ENCODE results near the gene ZNF474.

ZNF474 gene

DNA sequence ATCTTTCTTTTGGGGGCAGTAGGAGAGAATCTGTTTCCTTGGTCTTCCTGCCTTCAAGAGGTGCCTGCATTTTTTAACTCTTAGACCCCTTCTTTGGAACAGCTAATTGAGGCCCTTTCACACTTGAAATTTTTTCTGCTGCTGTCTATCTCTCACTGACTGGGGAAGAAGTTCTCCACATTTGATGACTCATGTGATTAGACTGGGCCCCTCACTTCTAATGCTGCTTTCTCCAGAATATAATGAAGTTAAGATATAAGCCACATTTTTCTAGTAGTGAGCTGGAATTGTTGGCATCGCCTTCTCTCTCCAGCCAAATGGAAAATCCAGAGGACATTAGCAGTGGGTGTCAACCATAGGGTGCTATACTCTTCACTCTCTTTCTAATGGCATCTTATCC, 12.4 kb downstream of the ZNF474 start:
- Histone ChIP-seq H3K27me3 (ENCODE audit: low read depth, low read length) (no peaks in the 10 kb centered on the region), H3K4me3 (ENCODE audit: low read length) (no peak overlapping the region), H3K9ac (ENCODE audit: low read length) (no peak overlapping the region), H3K9me3 (ENCODE audit: insufficient read depth, low read length) (no peaks in the 10 kb centered on the region), H3K36me3 (replicated peaks; ENCODE audit: low read depth, low read length) (no peaks in the 10 kb centered on the region), H4K20me1 (ENCODE audit: insufficient read depth, low read length) (no peaks in the 10 kb centered on the region), H3K4me1 (ENCODE audit: low read length) (no peaks in the 10 kb centered on the region), H2AFZ (ENCODE audit: low read depth, low read length) (no peak overlapping the region), H3K79me2 (ENCODE audit: low read length) (no peaks in the 10 kb centered on the region), H3K4me2 (ENCODE audit: low read length) (no peak overlapping the region), H3K27ac (ENCODE audit: low read length) (no peak overlapping the region)
- no peak for TF ChIP-seq EZH2phosphoT487 (IDR thresholded peaks at IDR 0.05; ENCODE audit: low read depth)
- TF ChIP-seq, protein P1, sequence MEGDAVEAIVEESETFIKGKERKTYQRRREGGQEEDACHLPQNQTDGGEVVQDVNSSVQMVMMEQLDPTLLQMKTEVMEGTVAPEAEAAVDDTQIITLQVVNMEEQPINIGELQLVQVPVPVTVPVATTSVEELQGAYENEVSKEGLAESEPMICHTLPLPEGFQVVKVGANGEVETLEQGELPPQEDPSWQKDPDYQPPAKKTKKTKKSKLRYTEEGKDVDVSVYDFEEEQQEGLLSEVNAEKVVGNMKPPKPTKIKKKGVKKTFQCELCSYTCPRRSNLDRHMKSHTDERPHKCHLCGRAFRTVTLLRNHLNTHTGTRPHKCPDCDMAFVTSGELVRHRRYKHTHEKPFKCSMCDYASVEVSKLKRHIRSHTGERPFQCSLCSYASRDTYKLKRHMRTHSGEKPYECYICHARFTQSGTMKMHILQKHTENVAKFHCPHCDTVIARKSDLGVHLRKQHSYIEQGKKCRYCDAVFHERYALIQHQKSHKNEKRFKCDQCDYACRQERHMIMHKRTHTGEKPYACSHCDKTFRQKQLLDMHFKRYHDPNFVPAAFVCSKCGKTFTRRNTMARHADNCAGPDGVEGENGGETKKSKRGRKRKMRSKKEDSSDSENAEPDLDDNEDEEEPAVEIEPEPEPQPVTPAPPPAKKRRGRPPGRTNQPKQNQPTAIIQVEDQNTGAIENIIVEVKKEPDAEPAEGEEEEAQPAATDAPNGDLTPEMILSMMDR (IDR thresholded peaks at IDR 0.05; ENCODE audit: low read depth, low read length) = no peak

DNA sequence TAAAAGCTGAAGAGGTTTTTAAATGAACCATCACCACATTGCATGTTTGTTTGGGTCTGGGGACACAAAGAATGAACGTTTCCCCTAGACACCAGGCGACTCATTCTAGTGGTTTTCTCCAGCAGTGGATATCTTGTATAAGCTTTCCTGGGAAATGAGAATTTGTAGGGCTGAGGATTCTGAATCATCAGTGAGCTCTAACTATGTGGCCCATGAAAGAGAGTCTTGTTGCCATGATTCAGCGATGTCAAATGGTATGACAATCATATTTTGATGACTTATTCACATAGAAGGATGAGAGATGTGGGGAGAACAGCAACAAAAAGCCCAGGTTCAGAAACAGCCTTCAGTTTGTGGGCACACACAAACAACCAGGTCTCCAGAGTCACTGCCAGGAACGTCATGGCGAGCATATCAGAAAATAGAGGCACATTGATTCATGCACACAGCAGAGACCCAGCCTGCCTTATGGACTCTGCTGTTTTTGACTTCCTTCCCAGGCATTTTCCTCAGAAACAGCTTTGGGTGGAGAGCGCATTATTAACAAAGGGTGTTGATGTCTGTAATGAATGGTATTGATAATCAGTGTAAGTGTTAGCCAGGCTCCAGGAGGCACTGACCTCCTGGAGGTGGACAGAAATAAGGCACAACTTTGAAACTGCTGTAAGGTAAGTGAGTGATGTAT, 13.3 kb downstream of the ZNF474 start:
- H3K36me3 ChIP-seq (replicated peaks; ENCODE audit: low read depth, low read length) = no peaks in the 10 kb centered on the region
- H2AFZ ChIP-seq (ENCODE audit: low read depth, low read length) = no peak overlapping the region
- H3K27me3 ChIP-seq (ENCODE audit: low read depth, low read length) = no peaks in the 10 kb centered on the region
- TF ChIP-seq EZH2phosphoT487 (IDR thresholded peaks at IDR 0.05; ENCODE audit: low read depth) = no peak
- TF ChIP-seq, protein P1 (IDR thresholded peaks at IDR 0.05; ENCODE audit: low read depth, low read length) = no peak
- H3K79me2 ChIP-seq (ENCODE audit: low read length) = no peaks in the 10 kb centered on the region
- H3K4me1 ChIP-seq (ENCODE audit: low read length) = no peaks in the 10 kb centered on the region
- H3K9me3 ChIP-seq (ENCODE audit: insufficient read depth, low read length) = no peaks in the 10 kb centered on the region
- H3K9ac ChIP-seq (ENCODE audit: low read length) = no peak overlapping the region
- no peaks in the 10 kb centered on the region for H4K20me1 ChIP-seq (ENCODE audit: insufficient read depth, low read length)
- no peak overlapping the region for H3K4me2 ChIP-seq (ENCODE audit: low read length)
- H3K27ac ChIP-seq (ENCODE audit: low read length) = no peak overlapping the region
- no peak overlapping the region for H3K4me3 ChIP-seq (ENCODE audit: low read length)

DNA sequence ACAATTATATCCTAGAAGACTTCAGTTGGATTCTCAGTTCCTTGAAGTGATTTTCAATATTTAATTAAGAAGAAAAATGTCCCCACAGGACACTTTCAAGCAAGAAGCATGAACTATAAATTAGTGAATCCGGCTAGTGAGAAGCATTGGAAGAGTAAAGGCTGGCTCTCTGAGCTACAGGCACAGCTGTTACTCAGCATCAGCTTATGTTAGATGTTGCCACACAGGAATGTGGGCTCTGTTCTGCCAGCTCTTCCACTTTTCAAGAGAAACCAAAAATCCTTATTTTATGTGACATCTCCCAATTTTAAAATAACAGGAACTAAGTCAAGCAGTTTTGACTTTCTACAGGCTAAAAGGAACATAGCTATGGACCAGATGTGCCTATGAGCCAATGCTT, 14.9 kb downstream of the ZNF474 start:
- Histone ChIP-seq H3K4me2 (ENCODE audit: low read length) (no peak overlapping the region), H3K36me3 (replicated peaks; ENCODE audit: low read depth, low read length) (no peaks in the 10 kb centered on the region), H2AFZ (ENCODE audit: low read depth, low read length) (no peak overlapping the region)

DNA sequence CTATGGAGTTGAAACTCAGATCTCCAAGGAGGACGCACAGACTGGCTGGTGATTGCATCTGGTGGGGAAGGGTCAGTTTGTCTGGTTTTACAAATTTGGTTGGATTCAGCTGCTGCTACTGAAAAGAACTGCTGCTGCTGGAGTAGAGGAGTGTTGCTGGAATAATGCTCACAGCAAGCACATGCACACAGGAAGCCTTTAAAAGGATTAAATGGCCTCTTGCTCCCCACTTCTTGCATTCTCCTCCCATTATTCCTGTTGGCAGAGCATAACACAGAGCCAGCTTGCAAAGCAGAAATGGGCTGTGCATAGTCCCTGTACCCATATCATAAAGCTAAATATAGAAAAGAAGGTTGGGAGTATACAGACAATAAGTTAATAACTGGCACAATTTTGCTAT, 16.6 kb downstream of the ZNF474 start:
- H3K27me3 ChIP-seq (ENCODE audit: low read depth, low read length) = no peaks in the 10 kb centered on the region
- H3K27ac ChIP-seq (ENCODE audit: low read length) = no peak overlapping the region
- TF ChIP-seq EZH2phosphoT487 (IDR thresholded peaks at IDR 0.05; ENCODE audit: low read depth) = no peak
- TF ChIP-seq, protein P1 (IDR thresholded peaks at IDR 0.05; ENCODE audit: low read depth, low read length) = no peak
- no peaks in the 10 kb centered on the region for H4K20me1 ChIP-seq (ENCODE audit: insufficient read depth, low read length)
- H2AFZ ChIP-seq (ENCODE audit: low read depth, low read length) = no peak overlapping the region
- H3K79me2 ChIP-seq (ENCODE audit: low read length) = no peaks in the 10 kb centered on the region
- H3K36me3 ChIP-seq (replicated peaks; ENCODE audit: low read depth, low read length) = no peaks in the 10 kb centered on the region
- H3K9me3 ChIP-seq (ENCODE audit: insufficient read depth, low read length) = no peaks in the 10 kb centered on the region
- no peak overlapping the region for H3K4me3 ChIP-seq (ENCODE audit: low read length)
- H3K4me1 ChIP-seq (ENCODE audit: low read length) = peaks cover 19% of the 10 kb centered on the region
- no peak overlapping the region for H3K4me2 ChIP-seq (ENCODE audit: low read length)
- no peak overlapping the region for H3K9ac ChIP-seq (ENCODE audit: low read length)

More for the DNA sequence above, 14.9 kb downstream of the ZNF474 start:
- no peaks in the 10 kb centered on the region for H3K9me3 ChIP-seq (ENCODE audit: insufficient read depth, low read length)
- H3K9ac ChIP-seq (ENCODE audit: low read length) = no peak overlapping the region
- H3K4me1 ChIP-seq (ENCODE audit: low read length) = peaks cover 3% of the 10 kb centered on the region
- no peaks in the 10 kb centered on the region for H3K79me2 ChIP-seq (ENCODE audit: low read length)
- H3K27ac ChIP-seq (ENCODE audit: low read length) = no peak overlapping the region
- H4K20me1 ChIP-seq (ENCODE audit: insufficient read depth, low read length) = no peaks in the 10 kb centered on the region
- no peak overlapping the region for H3K4me3 ChIP-seq (ENCODE audit: low read length)
- TF ChIP-seq, protein P1 (IDR thresholded peaks at IDR 0.05; ENCODE audit: low read depth, low read length) = no peak
- TF ChIP-seq EZH2phosphoT487 (IDR thresholded peaks at IDR 0.05; ENCODE audit: low read depth) = no peak
- no peaks in the 10 kb centered on the region for H3K27me3 ChIP-seq (ENCODE audit: low read depth, low read length)

All from OCI-LY3 (cell line).